Embryonic facial prominence (tissue), 1 donor: ENCODE data around the gene SNAP47.

Experiments
- DNase-seq: peaks from one replicate; pipeline ENCODE4 v3.0.0-alpha.2; 2016; ENCODE audit errors: extremely low spot score

Gene SNAP47

DNA sequence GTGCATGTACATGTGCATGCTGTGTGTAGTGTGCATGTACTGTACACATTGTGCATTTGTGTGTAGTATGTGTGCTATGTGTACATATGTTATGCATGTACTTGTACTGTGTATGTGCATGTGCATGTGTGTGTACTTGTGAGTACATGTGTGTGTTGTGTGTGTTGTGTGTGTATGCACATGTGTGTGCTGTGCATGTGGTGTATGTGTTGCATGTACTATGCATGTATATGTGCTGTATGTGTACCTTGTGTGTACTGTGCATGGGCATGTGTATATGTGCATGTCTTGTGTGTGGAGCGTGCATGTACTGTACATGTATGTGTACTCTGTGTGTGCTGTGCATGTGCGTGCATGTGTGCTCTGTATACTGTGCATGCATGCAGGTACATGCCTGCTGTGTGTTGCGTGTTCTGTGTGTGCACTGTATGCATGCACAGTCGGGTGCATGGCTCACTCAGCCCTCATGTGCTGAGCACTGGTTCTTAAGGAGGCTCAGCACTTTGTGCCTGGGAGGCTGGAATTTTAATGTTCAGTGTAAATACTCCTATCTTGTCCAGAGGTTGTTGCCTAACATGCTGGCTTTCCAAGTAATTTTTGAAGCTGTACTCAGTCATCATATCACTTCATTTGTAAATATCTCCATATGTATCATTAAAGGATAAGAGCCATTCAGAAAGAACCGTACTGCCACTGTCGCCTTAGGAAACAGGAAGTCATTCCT lies 32.3 kb downstream of the SNAP47 start:
- no peak for DNase-seq

DNA sequence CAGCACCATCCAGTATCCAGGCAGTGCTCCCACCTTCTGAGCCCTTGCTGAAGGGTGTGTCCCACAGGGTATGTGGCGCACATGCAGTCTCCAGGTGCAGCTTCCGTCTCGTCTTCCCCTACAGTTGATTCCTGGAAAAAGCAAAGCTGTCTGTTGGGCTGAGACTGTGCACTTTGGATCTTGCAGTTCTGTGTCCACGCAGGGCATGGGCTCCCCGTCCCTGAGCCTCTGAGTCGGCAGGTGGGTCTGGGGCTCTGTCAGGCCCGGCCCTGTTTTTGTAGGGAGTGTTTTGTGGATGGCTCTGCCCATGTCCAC lies 32.8 kb downstream of the SNAP47 start:
- DNase-seq, result no peak

DNA sequence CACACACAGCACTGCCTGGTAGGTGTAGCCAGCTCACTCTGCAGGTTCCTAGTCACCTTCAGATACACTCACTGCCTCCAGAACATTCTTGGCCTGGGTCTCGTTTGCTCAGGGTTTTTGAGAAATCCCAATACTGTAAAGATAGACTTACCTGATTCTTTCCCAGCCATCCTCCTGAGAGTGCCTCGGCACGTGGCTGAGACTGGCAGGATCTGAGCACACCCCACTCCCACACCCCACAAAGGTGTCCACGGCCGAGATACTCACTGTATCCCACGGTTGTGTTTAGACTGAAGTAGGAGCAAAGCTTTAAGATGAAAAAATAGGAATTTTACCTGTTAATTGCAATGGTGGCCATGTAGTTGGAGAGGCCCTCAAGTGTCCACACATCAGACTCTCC lies 33.4 kb downstream of the SNAP47 start:
- DNase-seq, result no peak

DNA sequence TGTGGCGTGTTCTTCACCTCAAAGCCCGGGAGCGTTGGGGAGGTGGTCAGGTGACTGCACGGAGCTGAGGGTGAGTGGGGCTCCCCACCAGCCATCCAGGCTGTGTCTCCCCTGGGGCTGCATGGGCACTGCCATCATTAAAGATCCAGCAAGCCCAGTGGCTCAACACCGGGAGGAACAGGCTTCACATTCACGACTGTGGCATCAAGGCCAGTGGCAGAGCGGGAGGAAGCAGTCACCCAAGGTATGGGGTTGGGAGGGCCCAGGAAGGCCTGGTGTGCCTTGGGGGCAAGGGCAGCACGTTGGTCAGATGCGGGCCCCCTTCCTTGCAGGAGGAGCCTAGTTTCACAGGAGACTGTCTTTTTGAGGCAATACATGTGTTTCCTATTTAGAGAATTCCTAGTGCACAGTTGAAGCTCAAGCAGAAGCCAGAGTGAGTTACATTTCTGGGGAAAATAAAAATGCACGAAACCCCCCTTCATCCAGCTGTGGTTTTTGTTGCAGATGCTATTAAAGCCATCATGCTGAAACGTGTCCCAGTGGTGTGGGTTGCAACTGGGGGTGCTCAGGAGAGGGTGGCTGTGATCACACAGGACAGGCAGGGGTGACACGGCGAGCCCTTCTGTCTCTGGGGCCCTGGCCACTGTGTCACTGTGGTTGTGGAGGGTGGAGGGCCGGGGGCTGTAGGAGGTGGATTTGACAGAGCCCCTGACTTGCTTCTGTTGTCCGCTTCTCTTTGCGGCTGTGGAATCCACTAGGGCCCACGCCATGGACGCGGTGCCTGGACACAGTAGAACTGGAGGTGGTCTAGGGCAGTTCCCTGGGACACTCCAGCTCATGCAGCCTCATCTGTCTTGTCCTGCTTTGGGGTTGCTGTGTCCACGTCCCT lies 34.1 kb downstream of the SNAP47 start:
- no peak for DNase-seq

DNA sequence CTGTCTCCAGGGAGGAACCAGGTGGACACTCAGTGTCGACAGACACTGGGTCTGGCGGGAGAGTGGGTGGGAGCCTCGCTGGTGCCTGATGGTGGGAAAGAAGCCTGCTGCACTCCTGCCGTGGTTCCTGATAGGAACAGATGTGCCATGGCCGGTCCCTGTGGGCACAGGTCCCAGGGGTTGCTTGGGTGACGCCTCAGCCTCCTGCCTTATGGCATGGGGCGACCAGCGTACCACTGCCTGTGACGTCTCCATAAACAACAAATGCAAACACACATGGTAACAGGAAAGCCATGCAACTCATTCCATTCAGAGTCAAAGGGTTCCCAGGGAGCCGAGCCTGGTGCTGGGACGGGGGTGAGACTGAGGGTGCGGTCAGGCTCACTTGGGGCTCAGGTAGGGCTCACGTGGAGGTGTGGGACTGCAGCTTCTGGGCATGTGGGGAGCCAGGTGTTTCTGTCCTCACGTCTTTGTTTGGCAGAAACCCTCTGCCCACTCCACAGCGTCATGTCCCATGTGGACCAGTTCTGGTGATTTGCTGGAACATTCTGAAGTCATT lies 34.8 kb downstream of the SNAP47 start:
- DNase-seq, result no peak

DNA sequence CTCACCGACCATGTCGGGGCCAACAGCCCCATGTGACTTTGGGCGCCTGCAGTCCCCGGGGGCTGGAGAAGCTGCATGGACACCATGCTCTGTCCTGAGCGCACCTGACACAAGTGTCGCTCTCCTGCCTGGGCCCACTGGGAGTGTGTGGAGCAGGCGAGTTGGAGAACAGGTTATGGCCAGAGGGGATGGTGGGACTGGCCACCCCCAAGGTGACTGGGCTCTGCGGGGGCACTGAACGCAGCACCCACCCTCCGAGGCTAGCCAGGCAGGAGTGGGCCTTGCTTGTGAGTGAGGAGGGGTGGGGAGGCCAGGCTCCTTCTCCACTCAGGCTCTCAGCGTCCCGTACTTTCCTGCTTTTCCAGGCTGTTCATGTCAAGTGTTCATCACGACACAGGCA lies 35.6 kb downstream of the SNAP47 start:
- DNase-seq, result no peak

DNA sequence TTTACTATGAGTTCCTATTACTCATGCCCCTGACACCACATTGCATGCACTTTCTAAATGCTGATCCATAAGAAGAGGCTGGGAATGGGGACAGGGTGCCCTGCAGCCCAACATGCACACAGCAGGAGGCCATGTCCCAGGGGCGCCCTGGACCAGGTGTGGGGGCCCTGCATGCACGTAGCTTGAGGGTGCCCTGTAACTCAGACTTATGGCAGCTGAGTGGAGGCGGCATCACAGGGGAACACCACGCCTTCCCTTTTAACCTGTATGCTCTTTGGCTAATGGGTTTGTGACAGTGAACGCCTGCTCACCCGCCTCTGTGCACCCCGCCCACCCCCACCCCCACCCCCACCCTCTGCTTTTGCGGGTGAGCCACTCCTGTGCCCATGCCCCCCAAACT lies 36.1 kb downstream of the SNAP47 start:
- DNase-seq, result no peak

DNA sequence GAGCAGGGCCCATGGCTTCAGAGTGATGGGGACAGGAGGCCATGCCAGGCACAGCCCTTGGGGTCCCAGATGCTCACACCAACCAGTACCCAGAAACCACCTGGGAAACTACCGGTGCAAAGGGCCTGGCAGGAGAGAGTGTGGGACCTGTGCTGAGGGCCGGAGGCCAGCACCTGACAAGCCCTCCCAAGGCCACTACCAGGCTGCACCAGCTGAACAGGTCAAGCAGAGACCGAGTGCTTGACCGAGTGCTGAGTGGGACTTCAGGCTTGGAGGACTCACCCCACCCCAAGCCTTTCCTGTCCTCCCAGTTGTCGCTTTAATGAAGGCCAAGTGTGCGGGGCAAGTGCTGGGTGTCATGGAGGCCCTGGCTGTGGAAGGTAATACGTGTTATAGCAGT lies 36.5 kb downstream of the SNAP47 start:
- DNase-seq, result no peak

DNA sequence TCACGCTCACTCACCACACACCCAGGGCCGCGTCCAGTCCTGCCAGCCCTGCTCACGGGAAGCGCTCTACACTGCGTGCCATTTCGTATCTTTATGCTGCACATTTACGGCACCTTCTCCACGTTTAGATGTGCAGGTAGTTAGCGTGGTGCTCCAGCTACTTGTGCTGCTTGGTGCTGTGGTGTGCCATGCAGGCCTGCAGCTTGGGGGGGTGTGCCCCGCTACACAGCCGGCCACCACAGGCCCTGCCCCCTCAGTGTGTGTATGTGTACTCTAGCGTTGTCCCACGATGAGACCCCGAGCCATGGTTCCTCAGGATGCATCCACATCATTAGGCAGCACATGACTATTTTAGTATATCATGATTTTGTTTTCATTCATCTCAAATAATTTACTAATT lies 38.3 kb downstream of the SNAP47 start:
- DNase-seq, result no peak

DNA sequence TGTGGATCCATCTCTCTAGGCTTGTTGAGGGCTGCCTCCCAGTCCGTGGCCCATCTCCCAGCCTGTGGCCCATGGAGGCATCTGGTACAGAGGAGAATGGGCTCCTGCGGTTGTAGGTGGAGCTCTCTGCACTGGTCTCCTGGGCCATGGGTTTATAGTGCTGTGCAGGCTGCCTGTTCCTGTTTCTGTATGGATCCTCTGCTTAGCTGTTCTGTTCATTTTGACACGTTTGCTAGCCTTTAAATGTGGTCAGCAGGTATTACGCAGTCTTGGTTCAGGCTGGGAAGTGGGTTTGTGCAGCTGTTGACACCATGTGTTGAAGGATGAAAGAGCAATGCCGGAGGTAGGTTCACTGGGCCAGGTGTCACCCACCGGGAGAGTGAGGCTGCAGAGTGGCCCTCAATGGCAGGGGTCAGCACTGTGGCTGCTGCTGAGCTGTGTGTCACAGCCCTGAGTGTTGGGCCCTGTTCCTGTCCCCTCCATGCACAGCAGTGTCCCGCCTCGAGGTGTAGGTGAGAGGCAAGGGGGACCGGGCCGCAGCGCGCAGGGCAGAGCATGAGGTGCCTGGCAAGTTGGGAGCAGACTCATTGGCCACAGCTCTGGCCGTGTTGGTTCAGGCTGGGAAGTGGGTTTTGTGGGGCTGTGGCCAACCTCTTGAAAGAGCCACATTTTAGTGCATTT lies 39.0 kb downstream of the SNAP47 start:
- no peak for DNase-seq

DNA sequence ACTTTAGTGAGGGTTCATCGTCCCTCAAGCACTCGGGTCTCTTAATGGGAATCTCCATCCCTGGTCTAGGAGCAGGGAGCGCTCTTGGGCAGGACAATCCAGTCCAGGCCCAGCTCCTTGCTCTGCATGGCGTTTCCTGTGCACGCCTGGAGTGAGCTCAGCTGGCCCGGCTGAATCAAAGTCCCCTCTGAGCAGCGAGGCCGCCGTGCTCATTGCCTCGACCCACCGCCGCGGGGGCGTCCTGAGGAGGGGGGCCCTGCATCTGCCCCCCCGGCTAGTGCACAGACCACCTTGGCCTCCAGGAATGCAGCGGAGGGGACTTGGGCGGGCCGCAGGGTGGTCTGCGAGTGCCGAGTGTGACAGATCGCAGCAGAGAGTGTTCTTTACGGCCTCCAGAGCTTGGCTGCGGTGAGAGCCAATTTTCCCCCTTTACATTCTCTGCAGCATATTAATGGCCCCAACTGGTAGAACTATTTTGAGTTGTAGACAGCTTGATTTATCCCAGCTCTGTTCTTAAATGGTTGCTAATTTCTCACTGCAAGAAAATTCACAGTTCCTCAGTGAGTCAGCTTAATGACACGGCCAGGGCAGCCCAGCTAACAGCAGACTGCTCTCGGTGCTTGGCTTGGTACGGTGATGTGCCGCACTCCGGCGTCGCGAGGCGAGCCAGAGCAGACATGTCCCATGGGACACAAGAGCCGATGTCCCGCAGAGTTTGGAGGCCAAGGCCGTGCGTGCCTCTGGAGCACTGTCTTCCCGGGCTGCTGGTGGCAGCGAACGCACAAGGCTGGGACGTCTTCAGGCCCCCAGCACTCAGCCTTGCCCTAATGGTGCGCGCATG lies 39.8 kb downstream of the SNAP47 start:
- DNase-seq, result no peak

DNA sequence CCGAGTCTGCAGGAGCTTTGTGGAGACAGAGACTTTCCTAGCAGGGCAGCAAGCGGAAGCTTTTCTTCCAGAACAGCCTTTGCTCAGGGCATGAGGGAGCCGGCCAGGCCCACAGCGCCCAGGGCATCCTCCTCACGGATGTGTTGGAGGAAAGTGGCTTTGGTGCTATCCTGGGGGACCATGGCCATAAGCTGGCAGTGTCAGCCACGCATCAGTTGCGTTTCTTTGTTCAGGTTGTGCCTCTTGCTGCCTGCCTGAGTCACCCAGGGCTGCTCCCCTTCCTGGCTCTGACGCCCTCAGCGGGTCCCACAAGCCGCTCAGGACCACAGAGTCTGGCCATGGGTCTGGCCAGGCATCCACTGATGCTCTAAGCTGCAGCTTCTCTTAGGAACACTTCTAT lies 40.6 kb downstream of the SNAP47 start:
- no peak for DNase-seq

DNA sequence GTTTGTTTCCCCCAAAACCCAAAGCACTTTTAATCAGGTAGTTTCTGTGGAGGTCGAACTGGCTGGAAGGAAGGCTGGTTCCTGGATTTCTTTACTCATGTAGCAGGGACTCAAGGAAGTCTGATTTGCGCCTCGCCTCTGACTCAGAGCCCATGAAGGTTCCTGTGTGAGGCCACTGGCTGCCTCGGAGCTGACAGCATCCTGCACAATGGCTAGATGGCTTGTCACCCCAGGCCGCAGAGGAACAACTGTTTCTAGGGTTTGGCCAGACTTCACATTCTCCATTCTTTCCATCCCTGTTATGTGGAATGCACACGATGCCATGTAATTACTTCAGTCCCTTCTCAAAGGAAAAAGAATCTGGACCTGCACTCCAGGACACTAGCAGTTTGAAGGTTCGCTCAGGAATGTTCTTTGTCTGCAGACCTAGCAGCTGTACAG lies 41.1 kb downstream of the SNAP47 start:
- DNase-seq, result no peak

DNA sequence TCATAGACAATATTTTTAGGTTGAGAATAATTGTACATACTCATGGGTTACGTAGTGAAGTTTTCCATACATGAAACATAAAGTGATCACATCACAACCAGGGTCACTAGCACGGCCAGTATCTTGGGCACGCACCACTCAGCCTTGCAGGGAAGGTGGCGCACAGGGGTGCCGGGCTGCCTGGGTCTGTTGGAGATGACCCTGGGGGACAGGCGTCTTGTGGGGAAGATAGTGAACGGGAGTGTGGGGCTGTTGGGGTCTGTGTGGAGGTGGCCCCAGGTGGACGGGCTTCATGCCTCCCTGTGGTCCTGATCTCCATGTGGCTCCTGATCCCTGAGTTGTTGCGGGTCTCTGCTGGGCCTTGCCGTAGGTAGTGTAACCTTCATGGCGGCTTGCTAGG lies 41.9 kb downstream of the SNAP47 start:
- no peak for DNase-seq

DNA sequence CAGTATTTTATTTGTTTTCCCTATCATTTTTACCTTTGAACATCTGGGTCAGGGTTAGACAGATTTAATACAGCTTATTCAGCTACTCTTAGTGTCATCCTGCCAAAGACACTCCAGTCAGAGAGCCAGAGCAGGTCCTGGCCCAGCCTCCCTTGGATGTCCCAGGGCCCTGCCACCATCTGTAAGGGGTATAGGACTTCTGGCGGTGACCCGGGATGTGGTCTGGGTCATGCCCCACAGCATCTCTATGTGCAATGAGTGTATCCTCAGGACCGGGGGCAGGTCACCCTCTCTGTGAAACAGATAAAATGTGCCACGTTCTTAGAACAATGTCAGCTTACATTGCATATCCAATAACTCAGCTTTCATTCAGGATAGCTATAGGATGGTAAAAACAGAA lies 42.4 kb downstream of the SNAP47 start:
- no peak for DNase-seq

DNA sequence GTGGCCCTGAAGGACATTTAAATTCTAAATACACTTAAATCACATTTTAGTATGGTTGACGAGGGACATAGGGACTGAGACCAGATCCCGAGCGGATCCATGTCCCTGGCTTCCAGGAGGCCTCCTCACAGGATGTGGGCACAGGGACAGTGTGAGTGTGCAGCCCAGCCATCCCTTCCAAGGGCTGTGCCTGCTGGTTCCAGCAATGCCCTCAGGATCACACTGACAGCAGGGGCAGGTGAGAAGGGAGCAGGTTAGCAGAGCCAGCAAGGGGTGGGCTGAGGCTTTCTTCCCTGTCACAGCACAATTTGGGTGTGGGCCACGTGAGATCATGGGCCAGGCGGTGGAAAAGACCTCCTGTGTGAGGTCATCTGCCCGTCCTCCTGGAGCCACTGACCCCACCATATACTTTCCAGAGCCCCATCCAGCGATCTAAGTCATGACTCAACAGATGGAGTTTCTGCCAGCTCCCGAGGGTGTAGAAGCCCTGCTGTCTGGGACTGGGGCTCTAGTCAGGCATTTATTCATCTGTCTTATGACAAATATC lies 43.2 kb downstream of the SNAP47 start:
- DNase-seq, result no peak

DNA sequence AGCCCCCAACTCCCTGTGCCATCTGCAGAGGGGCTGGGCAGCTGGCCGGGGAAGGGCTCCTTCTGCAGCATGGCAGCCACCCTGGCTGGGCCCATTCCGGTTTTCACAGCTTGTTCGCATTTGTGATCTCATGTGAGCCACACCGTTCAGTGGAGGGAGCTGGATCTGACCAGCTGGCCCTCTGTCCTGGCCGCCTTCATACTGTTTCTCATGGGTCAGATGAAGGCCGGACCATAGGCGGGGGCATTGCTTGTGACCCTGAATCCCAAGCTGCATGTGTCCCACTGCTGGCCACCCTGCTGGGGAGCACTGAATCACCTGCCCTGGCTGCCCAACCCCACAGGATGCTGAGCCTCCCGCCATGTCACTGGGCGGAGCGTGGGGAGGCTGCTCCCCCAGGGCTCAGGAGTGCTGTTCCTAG lies 43.8 kb downstream of the SNAP47 start:
- DNase-seq, result no peak

DNA sequence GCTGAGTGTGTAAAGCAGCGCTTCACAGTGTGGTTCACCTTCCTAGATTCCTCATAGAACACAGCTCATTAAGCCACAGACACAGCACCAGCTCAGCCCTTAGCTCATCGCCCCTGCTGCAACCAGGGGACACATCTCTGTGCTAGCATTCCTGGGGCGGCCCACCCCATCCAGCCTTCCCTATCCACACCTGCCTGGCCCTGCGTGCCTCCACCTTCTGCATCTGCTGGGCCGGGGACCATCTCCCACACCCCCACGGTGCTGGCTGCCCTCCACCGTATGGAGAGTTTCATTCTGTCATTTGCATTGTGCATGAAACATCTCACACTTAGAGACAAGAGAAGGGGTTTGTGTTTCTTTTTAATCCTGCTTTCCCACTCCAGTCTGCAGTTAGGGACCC lies 44.5 kb downstream of the SNAP47 start:
- no peak for DNase-seq

DNA sequence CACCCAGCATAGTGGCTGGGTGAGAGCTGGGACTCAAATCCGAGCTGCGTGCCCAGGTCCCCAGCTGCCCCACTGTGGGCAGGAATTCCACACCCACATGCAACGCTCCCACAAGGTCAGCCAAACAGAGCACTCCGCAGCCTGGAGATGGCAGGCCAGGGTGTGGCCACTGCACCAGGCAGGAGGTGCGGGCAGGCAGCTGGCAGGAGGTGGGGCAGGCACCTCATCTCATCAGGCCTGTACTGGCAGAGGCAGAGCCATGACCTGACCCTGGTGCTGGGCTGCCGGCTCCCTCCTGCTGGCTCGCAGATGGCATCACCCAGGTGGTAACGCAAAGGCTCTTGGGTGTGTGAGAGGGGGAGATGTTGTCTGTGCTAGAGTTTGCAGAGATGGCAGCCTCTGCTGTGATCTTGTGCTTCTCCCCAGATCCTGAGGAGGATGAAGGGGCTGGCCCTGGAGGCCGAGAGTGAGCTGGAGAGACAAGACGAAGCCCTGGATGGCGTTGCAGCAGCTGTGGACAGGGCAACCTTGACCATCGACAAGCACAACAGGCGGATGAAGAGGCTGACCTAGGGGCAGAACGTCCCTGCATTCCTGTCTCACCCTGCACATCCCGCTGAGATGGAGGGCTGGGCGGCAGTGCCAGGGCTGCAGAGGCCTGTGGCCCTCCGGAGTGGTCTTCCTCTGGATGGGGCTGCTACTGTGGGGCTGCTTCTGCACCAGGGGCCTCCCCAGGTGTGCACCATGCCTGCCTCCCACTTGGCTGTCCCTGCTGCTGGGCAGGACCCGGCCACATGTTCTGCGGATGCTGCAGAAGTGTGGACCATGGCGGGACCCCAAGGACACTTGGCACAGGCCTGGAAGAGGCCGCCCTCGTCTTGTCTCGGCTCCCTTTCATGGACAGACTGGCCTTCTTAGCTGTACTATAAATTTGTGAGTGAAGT lies 45.1 kb downstream of the SNAP47 start:
- no peak for DNase-seq

DNA sequence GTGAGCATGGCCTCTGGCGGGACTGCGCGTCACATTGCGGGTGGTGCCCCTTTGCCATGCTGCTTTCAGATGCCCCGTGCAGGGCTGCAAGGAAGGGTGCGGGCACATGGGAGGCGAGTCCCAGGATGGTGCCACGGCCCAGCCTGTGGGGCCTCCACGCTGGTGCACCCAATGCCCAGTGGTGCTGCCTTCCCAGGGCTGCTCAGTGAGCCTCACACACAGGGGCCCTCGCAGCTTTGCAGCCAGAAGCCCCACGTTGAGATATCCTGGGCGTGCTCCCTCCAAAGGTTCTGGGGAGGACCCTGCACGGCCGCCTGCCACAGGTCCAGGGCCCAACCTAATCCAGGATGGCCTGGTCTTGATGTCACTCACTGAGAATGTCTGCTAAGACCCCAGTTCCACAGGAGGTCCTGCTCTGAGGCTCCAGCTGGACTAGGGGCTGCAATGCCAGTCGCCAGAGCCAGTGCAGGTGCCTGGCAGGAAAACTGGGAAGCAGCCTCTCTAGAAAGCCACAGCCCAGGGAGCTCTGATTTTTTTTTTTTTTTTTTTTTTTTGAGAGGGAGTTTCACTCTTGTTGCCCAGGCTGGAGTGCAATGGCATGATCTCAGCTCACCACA lies 46.2 kb downstream of the SNAP47 start:
- DNase-seq, result no peak
